Activated T-helper 17 cell treated with anti-CD3 and anti-CD28 coated beads, Interleukin-2, amount 50 U/mL, for 72 hours (primary cell): ENCODE results near the gene SCN8A. TPM values are rescaled to one million over a fixed set of nuclear protein-coding genes. Genes with fewer than 3 reads are reported as not detected.
"Not testable (repeated sequence)": the region's sequence is repeated elsewhere in the genome, so short reads cannot be mapped to it uniquely, and the experiment has no call there.

Experiments
- ATAC-seq: fragments of 150-1000 bp; cut with Tn5 transposase; replicated peaks from 2 replicates; pipeline ENCODE4 v1.10.0; 2021; ENCODE audit warnings: mild to moderate bottlenecking, moderate library complexity
- H3K27ac Mint-ChIP-seq: one replicate; pipeline ENCODE4 v1.8.0; 2022; ENCODE audit warnings: mixed read lengths
- H3K27me3 Mint-ChIP-seq: one replicate; pipeline ENCODE4 v1.8.0; 2022; ENCODE audit warnings: mixed read lengths
- H3K36me3 Mint-ChIP-seq: one replicate; pipeline ENCODE4 v1.8.0; 2022; ENCODE audit warnings: low read depth, mild to moderate bottlenecking, mixed read lengths
- H3K4me1 Mint-ChIP-seq: one replicate; pipeline ENCODE4 v1.8.0; 2022; ENCODE audit warnings: mixed read lengths
- H3K4me3 Mint-ChIP-seq: one replicate; pipeline ENCODE4 v1.8.0; 2022; ENCODE audit warnings: mild to moderate bottlenecking, mixed read lengths
- H3K9me3 Mint-ChIP-seq: one replicate; pipeline ENCODE4 v1.8.0; 2022; ENCODE audit warnings: mixed read lengths
- total RNA-seq, 2 donors: library from RNA; stranded (reverse); gene quantifications; one replicate each; pipeline ENCODE4 v1.2.3, GENCODE V29; 2022

The SCN8A gene
- 1 to 10 TPM in 1 of 2 donors, under 1 TPM in 1; 0.73 to 1.2 TPM for total RNA-seq

DNA sequence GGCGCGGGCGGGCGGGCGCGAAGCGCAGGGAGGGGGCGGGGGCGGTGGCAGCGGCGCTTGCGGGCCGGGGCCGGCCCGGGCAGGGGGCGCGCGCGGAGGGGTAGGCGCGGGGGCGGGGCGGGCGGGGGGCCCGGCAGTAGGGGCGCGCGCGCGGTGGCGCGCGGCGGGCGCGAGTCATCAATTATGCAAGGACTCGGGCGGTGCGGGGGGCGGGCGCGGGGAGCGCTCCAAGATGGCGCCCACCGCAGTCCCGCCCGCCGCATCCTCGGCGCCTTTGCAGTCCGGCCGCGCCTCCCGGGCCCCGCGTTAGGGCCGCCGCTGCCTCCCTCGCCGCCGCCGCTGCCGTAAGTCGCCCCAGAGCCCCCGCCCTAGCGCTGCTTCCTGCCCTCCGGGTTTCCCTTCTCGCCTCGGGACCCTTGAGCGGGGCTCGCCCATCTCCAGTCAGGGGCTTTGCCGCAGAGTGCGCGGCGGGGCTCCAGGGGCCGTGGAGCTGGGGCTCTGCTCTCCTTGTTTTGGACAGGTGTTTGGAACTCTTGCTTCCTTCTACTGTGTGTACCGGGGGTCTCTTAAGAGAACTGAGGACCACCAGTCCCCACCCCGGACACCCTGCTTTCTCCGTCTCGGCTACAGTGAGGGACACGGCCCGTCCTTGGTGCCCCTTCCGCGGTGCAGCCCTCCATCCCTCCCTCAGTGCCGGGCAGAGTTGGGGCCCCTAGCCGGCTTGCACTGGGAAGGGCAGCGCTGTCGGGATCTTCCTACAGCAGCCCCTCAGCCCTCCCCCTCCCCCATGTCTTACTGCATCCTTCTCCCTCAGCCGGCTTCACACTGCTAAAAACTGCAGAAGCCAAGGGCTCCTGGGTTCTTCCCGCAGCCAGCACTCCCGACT, at the start of gene SCN8A:
Gene SCN8A, plus strand, starts transcription at position 218 of the 886 bp plus-strand sequence. CDS start 71,585 bp downstream, outside the sequence.
- Mint-ChIP-seq H3K4me1 (peaks cover 10% of the 10 kb centered on the region), H3K9me3 (no peaks in the 10 kb centered on the region), H3K4me3 (peak within 1 kb of the TSS; percentile 91), H3K27ac (peak within 1 kb of the TSS; percentile 58), H3K27me3 (peaks cover 55% of the 10 kb centered on the region), H3K36me3 (peaks cover 4% of the 10 kb centered on the region)
- peak; percentile 60 for ATAC-seq

DNA sequence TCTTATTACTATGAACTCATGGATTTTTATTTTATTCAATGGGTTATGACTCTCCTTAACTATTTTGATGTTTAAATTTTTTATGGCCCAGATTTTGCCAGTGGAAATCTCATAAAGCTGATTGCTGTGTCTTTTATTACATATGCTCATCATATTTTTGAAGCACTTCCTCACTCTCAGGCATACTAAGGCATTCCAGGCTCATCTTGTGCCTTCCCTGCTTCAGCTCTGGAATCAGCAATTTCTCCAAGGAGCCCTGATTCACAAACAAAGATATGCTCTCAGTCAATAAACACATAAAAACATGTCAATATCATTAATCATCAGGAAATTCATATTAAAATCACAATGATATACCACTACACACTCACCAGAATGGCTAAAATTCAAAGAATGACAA, 44.9 kb upstream of the SCN8A start:
- no peaks in the 10 kb centered on the region for H3K9me3 Mint-ChIP-seq
- no peaks in the 10 kb centered on the region for H3K36me3 Mint-ChIP-seq
- no peaks in the 10 kb centered on the region for H3K4me1 Mint-ChIP-seq
- H3K27me3 Mint-ChIP-seq: peaks cover 24% of the 10 kb centered on the region
- no peak overlapping the region for H3K27ac Mint-ChIP-seq
- no peak for ATAC-seq
- no peak overlapping the region for H3K4me3 Mint-ChIP-seq

GRCh38 chr12:51547606-51548005, 43.4 kb upstream of the SCN8A start:
- H3K27ac Mint-ChIP-seq: no peak overlapping the region

DNA sequence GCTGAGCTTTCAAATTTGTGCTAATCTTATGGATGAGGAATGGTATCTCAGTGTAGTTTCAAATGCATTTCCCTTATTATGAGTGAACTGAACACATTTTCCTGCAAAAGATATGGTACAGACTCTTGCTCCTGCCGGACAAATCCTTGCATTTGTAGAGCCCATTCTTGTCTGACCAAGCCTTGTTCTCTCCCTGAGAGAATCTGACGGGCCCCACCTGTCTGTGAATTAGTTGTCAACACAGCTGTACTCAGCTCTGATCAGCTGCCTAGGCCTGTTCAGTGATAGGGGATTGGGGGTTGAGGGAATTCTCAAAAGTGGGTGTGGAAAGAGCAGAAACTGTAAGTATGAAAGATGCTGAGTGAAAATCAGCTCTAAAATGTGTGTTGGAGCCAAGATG, 42.8 kb upstream of the SCN8A start:
- Mint-ChIP-seq H3K4me3 (no peak overlapping the region), H3K27ac (no peak overlapping the region), H3K27me3 (peaks cover 32% of the 10 kb centered on the region), H3K4me1 (no peaks in the 10 kb centered on the region), H3K9me3 (no peaks in the 10 kb centered on the region), H3K36me3 (no peaks in the 10 kb centered on the region)
- no peak for ATAC-seq

More at GRCh38 chr12:51547606-51548005, 43.4 kb upstream of the SCN8A start:
- no peaks in the 10 kb centered on the region for H3K9me3 Mint-ChIP-seq
- H3K27me3 Mint-ChIP-seq: peaks cover 29% of the 10 kb centered on the region
- no peaks in the 10 kb centered on the region for H3K36me3 Mint-ChIP-seq
- H3K4me1 Mint-ChIP-seq: no peaks in the 10 kb centered on the region
- no peak overlapping the region for H3K4me3 Mint-ChIP-seq
- no peak for ATAC-seq

DNA sequence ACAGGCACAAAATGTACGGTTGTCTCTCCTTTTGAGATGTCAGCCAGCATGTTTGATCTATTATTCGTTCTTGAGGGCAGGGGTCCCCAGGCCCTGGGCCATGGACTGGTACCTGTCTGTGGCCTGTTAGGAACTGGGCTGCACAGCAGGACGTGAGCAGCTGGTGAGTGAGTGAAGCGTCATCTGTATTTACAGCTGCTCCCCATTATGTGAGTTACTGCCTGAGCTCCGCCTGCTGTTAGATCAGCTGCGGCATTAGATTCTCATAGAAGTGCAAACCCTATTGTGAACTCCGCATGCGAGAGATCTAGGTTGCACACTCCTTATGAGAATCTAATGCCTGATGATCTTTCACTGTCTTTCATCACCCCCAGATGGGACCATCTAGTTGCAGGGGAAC, 41.4 kb upstream of the SCN8A start:
- Mint-ChIP-seq H3K4me1 (no peaks in the 10 kb centered on the region), H3K9me3 (no peaks in the 10 kb centered on the region), H3K36me3 (no peaks in the 10 kb centered on the region), H3K4me3 (no peak overlapping the region), H3K27me3 (peaks cover 33% of the 10 kb centered on the region), H3K27ac (no peak overlapping the region)
- ATAC-seq: no peak

DNA sequence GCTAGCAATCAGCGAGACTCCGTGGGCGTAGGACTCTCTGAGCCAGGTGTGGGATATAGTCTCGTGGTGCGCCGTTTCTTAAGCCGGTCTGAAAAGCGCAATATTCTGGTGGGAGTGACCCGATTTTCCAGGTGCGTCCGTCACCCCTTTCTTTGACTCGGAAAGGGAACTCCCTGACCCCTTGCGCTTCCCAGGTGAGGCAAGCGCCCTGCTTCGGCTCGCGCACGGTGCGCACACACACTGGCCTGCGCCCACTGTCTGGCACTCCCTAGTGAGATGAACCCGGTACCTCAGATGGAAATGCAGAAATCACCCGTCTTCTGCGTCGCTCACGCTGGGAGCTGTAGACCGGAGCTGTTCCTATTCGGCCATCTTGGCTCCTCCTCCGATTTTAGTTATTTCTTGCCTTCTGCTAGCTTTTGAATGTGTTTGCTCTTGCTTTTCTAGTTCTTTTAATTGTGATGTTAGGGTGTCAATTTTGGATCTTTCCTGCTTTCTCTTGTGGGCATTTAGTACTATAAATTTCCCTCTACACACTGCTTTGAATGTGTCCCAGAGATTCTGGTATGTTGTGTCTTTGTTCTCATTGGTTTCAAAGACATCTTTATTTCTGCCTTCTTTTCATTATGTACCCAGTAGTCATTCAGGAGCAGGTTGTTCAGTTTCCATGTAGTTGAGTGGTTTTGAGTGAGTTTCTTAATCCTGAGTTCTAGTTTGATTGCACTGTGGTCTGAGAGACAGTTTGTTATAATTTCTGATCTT, 22.6 kb upstream of the SCN8A start:
- H3K4me1 Mint-ChIP-seq: not testable (repeated sequence)

DNA sequence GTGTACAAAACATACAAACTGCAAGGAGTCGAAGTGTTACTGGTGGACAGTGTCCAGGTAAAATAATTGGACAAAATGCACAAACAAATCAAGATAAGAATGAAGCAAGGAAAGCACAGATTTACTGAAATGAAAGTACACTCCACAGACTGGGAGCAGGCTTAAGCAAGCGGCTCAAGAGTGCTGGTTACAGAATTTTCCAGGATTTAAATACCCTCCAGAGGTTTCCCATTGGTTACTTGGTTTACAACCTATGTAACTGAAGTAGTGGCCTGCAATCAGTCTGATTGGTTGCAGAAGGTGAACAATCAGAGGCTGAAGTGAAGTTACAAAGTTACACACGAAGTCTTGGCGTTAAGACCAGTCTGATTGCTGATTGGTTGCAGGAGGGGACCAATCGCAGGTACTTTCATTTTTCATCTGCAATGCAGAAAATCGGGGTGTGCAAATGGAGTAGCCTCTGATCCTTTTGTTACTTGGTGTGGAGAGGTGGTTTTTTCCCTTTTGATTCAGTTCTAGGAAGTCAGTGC, 11.6 kb upstream of the SCN8A start:
- H3K4me1 Mint-ChIP-seq: no peaks in the 10 kb centered on the region
- no peaks in the 10 kb centered on the region for H3K36me3 Mint-ChIP-seq
- H3K27me3 Mint-ChIP-seq: peaks cover 30% of the 10 kb centered on the region
- H3K4me3 Mint-ChIP-seq: no peak overlapping the region
- no peaks in the 10 kb centered on the region for H3K9me3 Mint-ChIP-seq
- H3K27ac Mint-ChIP-seq: no peak overlapping the region
- ATAC-seq: no peak

More for the DNA sequence above, 22.6 kb upstream of the SCN8A start:
- not testable (repeated sequence) for H3K9me3 Mint-ChIP-seq, ATAC-seq, H3K36me3 Mint-ChIP-seq, H3K4me3 Mint-ChIP-seq, H3K27ac Mint-ChIP-seq
- peaks cover 17% of the 10 kb centered on the region for H3K27me3 Mint-ChIP-seq

- Mint-ChIP-seq H3K27me3 (peaks cover 61% of the 10 kb centered on the region), H3K9me3 (no peaks in the 10 kb centered on the region), H3K4me3 (peak overlapping the region; percentile 91), H3K27ac (no peak overlapping the region), H3K36me3 (peaks cover 4% of the 10 kb centered on the region), H3K4me1 (peaks cover 10% of the 10 kb centered on the region)
- no peak for ATAC-seq
Observed at GRCh38 chr12:51589060-51589459, 2.0 kb upstream of the SCN8A start.

DNA sequence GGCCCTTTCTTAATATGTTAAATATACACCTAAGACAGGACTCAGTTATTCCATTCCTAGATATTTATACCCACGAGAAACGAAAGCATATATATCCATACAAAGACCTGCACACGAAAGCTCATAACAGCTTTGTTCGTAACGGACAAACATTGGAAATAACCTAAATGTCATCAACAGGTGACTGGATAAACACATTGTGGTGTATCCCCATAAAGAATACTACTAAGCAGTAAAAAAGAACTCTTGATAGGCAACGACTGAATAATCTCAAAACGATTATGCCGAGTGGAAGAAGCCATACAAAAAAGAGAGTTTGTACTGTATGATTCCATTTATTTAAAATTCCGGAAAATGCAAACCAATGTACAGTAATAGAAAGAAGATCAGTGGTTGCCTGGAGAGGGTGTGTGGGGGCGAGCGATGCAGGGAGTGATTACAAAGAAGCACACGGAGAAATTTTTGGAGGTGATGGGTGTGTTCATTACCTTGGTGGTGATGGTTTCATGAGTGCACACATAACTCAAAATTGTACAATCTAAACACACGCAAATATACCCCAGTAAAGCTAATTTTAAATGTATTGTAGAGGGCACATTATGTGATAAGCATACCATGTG, 1.4 kb upstream of the SCN8A start:
- Mint-ChIP-seq H3K9me3 (no peaks in the 10 kb centered on the region), H3K27ac (peak overlapping the region; percentile 58), H3K4me3 (peak overlapping the region; percentile 91), H3K4me1 (peaks cover 10% of the 10 kb centered on the region), H3K36me3 (peaks cover 4% of the 10 kb centered on the region), H3K27me3 (peaks cover 58% of the 10 kb centered on the region)
- no peak for ATAC-seq

DNA sequence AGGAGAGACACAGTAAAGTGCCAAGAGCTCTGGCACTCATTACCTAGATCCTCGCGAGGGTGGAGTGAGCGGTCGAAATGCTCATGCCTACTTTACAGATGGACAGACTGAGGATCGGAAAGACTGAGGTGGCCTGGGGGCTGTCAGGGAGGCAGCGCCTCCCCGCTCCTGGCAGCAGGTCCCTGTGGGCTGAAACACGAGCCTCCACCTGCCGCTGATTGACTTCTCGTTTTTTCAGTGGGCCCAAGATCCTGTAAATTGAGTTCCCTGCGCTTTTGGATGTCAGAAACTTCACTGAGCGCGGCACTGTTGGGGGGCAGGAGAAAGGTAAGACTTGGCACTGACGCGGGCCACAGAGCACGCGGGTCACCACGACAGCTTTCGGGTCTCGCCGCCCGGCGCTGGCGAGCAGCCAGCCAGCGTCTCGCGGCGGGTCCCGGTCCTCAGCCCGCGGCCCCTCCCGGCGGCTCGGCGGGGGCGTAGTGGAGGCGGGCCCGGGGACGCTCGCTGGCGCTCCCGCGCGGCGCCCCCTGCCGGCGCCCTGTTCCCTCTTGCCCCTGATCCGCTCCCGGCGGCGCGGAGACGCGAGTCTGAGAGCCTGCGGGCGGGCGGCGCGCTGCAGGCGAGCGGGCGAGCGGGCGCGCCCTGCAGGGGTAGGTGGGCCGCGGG, 552 bp upstream of the SCN8A start:
- H3K27ac Mint-ChIP-seq: peak overlapping the region; percentile 58
- peaks cover 56% of the 10 kb centered on the region for H3K27me3 Mint-ChIP-seq
- peak overlapping the region; percentile 91 for H3K4me3 Mint-ChIP-seq
- H3K9me3 Mint-ChIP-seq: no peaks in the 10 kb centered on the region
- peaks cover 10% of the 10 kb centered on the region for H3K4me1 Mint-ChIP-seq
- peaks cover 4% of the 10 kb centered on the region for H3K36me3 Mint-ChIP-seq
- ATAC-seq: peak; percentile 91

DNA sequence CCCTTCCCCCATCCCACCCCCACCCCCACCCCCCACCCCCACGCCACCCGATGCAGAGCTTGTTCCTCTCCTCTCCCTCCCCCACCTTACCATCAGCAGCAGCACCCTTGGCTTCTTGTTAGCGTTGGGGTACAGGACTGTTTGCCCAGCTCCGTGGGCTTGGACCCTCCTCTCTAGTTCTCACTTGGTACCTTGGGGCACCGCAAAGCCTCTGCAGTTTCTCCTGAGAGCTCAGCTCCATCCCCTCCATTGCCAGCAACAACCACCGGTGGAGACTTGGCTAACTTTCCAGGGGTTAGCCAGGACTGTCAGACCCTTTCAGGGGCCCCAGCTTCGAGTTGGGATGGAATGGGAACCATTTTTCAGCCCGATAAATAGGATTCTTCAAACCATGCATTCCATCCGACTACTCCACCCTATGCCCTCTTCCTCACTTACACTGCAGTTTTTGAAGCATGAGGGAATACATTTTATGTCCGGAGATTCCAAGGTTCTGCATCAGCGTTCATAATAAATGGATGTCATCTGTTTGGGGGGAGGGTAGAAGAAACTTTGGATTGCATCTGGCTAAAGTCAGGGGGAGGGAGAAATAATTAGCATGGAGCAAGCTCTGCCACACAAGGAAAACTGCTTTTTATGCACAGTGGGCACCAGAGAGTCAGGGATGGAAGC, 1.1 kb downstream of the SCN8A start:
- H3K36me3 Mint-ChIP-seq: peaks cover 4% of the 10 kb centered on the region

GRCh38 chr12:51593021-51593420, 2.0 kb downstream of the SCN8A start:
- Mint-ChIP-seq H3K27ac (no peak overlapping the region), H3K9me3 (no peaks in the 10 kb centered on the region), H3K36me3 (peaks cover 4% of the 10 kb centered on the region), H3K27me3 (peaks cover 56% of the 10 kb centered on the region), H3K4me1 (peaks cover 10% of the 10 kb centered on the region), H3K4me3 (no peak overlapping the region)
- ATAC-seq: no peak

More for the DNA sequence above, 1.1 kb downstream of the SCN8A start:
- peaks cover 10% of the 10 kb centered on the region for H3K4me1 Mint-ChIP-seq
- no peak overlapping the region for H3K27ac Mint-ChIP-seq
- no peaks in the 10 kb centered on the region for H3K9me3 Mint-ChIP-seq
- H3K27me3 Mint-ChIP-seq: peaks cover 60% of the 10 kb centered on the region
- H3K4me3 Mint-ChIP-seq: peak overlapping the region; percentile 68
- no peak for ATAC-seq

GRCh38 chr12:51593539-51593938, 2.5 kb downstream of the SCN8A start:
- H3K4me1 Mint-ChIP-seq: peaks cover 10% of the 10 kb centered on the region
- no peak for ATAC-seq
- H3K27ac Mint-ChIP-seq: no peak overlapping the region
- H3K4me3 Mint-ChIP-seq: no peak overlapping the region
- peaks cover 58% of the 10 kb centered on the region for H3K27me3 Mint-ChIP-seq
- peaks cover 4% of the 10 kb centered on the region for H3K36me3 Mint-ChIP-seq
- no peaks in the 10 kb centered on the region for H3K9me3 Mint-ChIP-seq
